Measurements from ENCODE around the gene GRAMD2B. TPM values are rescaled to one million over a fixed set of nuclear protein-coding genes. Genes with fewer than 3 reads are reported as not detected.

Gene GRAMD2B
- polyA plus RNA-seq, 1 donor from 2014 or later: not detected

DNA sequence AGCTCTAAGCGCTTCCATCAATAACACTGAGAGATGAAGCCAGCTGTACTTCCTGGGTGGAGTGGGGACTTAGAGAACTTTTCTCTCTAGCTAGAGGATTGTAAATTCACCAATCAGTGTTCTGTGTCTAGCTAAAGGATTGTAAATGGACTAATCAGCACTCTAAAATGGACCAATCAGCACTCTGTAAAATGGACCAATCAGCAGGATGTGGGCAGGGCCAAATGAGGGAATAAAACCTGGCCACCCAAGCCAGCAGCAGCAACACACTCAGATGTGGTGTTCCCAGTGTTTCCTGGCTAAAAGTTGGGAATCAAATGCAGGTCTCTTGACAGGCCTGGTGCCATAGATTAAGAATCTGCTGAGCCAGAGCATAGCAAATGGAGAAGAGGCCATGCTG, 111.3 kb downstream of the GRAMD2B start:
- no peak overlapping the region for H3K9ac ChIP-seq (ENCODE audit: low read length)
- no peaks in the 10 kb centered on the region for H3F3A ChIP-seq (ENCODE audit: insufficient read depth, low read length, poor library complexity, severe bottlenecking)
- H2AFZ ChIP-seq (ENCODE audit: low read depth, low read length): no peak overlapping the region
- no peak overlapping the region for H3K27ac ChIP-seq (ENCODE audit: low read length)
- H3K79me2 ChIP-seq (replicated peaks; ENCODE audit: insufficient read depth, low read length): no peaks in the 10 kb centered on the region
- H4K20me1 ChIP-seq (ENCODE audit: insufficient read depth): no peaks in the 10 kb centered on the region
- H3K27me3 ChIP-seq (ENCODE audit: insufficient read depth, low read depth, low read length): no peaks in the 10 kb centered on the region
- H3K9me2 ChIP-seq (ENCODE audit: insufficient read depth, low read length): no peaks in the 10 kb centered on the region
- no peaks in the 10 kb centered on the region for H3K36me3 ChIP-seq (ENCODE audit: insufficient read depth, low read length)
- no peak overlapping the region for H3K4me2 ChIP-seq (ENCODE audit: low read length)
- TF ChIP-seq EZH2 (IDR thresholded peaks at IDR 0.05; ENCODE audit: borderline replicate concordance, insufficient read depth, low read length, poor library complexity, severe bottlenecking): no peak
- no peak for TF ChIP-seq RAD21 (conservative IDR thresholded peaks at IDR 0.05)
- TF ChIP-seq POLR2AphosphoS5 (IDR thresholded peaks at IDR 0.05): no peak
- no peak for TF ChIP-seq REST (IDR thresholded peaks at IDR 0.05; ENCODE audit: borderline replicate concordance)
- no peak for TF ChIP-seq CTCF (IDR thresholded peaks at IDR 0.05; ENCODE audit: poor library complexity, severe bottlenecking)
- no peak for TF ChIP-seq MXI1 (conservative IDR thresholded peaks at IDR 0.05; ENCODE audit: poor library complexity, severe bottlenecking)
- no peak for TF ChIP-seq EP300 (conservative IDR thresholded peaks at IDR 0.05; ENCODE audit: poor library complexity, severe bottlenecking)
- no peak for TF ChIP-seq TAF1 (IDR thresholded peaks at IDR 0.05; ENCODE audit: low read depth)
- no peak for TF ChIP-seq SMC3 (conservative IDR thresholded peaks at IDR 0.05; ENCODE audit: poor library complexity)
- no peaks in the 10 kb centered on the region for H3K9me3 ChIP-seq (ENCODE audit: low read length)
- no peak overlapping the region for H3K4me3 ChIP-seq (ENCODE audit: low read length)

GRCh38 chr5:126535856-126536545, 112.8 kb downstream of the GRAMD2B start:
- Histone ChIP-seq H3K27ac (ENCODE audit: low read length) (no peak overlapping the region), H4K20me1 (ENCODE audit: insufficient read depth) (no peaks in the 10 kb centered on the region), H3K9me3 (ENCODE audit: low read length) (no peaks in the 10 kb centered on the region), H3K9ac (ENCODE audit: low read length) (no peak overlapping the region), H3F3A (ENCODE audit: insufficient read depth, low read length, poor library complexity, severe bottlenecking) (no peaks in the 10 kb centered on the region), H3K9me2 (ENCODE audit: insufficient read depth, low read length) (no peaks in the 10 kb centered on the region), H3K4me2 (ENCODE audit: low read length) (no peak overlapping the region), H3K36me3 (ENCODE audit: insufficient read depth, low read length) (no peaks in the 10 kb centered on the region), H2AFZ (ENCODE audit: low read depth, low read length) (no peak overlapping the region), H3K27me3 (ENCODE audit: insufficient read depth, low read depth, low read length) (no peaks in the 10 kb centered on the region), H3K79me2 (replicated peaks; ENCODE audit: insufficient read depth, low read length) (no peaks in the 10 kb centered on the region), H3K4me3 (ENCODE audit: low read length) (no peak overlapping the region)
- TF ChIP-seq REST (IDR thresholded peaks at IDR 0.05; ENCODE audit: borderline replicate concordance) (no peak), MXI1 (conservative IDR thresholded peaks at IDR 0.05; ENCODE audit: poor library complexity, severe bottlenecking) (no peak), EZH2 (IDR thresholded peaks at IDR 0.05; ENCODE audit: borderline replicate concordance, insufficient read depth, low read length, poor library complexity, severe bottlenecking) (no peak), TAF1 (IDR thresholded peaks at IDR 0.05; ENCODE audit: low read depth) (no peak), RAD21 (conservative IDR thresholded peaks at IDR 0.05) (no peak), CTCF (IDR thresholded peaks at IDR 0.05; ENCODE audit: poor library complexity, severe bottlenecking) (no peak), EP300 (conservative IDR thresholded peaks at IDR 0.05; ENCODE audit: poor library complexity, severe bottlenecking) (no peak)
